Activated naive CD8-positive, alpha-beta T cell treated with anti-CD3 and anti-CD28 coated beads, Interleukin-2, amount 10 ng/mL, durations not matched to agents 7 days and 5 days (primary cell): Measurements from ENCODE around the gene CAPN11. TPM values are rescaled to one million over a fixed set of nuclear protein-coding genes. Genes with fewer than 3 reads are reported as not detected.
A peak's percentile ranks its signal among the peaks of the same experiment; 100 is the strongest.

Experiments used
- ATAC-seq: fragments of 150-1000 bp; cut with Tn5 transposase; one replicate; pipeline ENCODE4 v1.10.0; 2021; ENCODE audit warnings: low read depth, moderate library complexity
- POLR2A ChIA-PET: fragments of 350-600 bp; sonication (Branson Sonifier 250); formaldehyde crosslinking; loops from one replicate; lab custom pipeline; 2021; ENCODE audit warnings: antibody characterized with exemption; lab: Charles Lee
- DNase-seq: peaks from one replicate; pipeline ENCODE4 v3.0.0; 2021
- H3K27ac Mint-ChIP-seq: one replicate; pipeline ENCODE4 v1.8.0; 2022; ENCODE audit warnings: mild to moderate bottlenecking, mixed read lengths
- H3K27me3 Mint-ChIP-seq: one replicate; pipeline ENCODE4 v1.8.0; 2022; ENCODE audit warnings: mild to moderate bottlenecking, moderate library complexity, mixed read lengths
- H3K36me3 Mint-ChIP-seq: one replicate; pipeline ENCODE4 v1.8.0; 2021; ENCODE audit warnings: mild to moderate bottlenecking, mixed read lengths
- H3K4me1 Mint-ChIP-seq: one replicate; pipeline ENCODE4 v1.8.0; 2021; ENCODE audit warnings: mixed read lengths
- H3K4me3 Mint-ChIP-seq: one replicate; pipeline ENCODE4 v1.8.0; 2022; ENCODE audit warnings: mild to moderate bottlenecking, moderate library complexity, mixed read lengths
- H3K9me3 Mint-ChIP-seq: one replicate; pipeline ENCODE4 v1.8.0; 2021; ENCODE audit warnings: mixed read lengths
- total RNA-seq, 2 experiments: library from RNA; stranded (reverse); gene quantifications; one replicate each; pipeline ENCODE4 v1.2.3, GENCODE V29; 2021

CAPN11 gene
- total RNA-seq, 2 experiments from 2014 or later: not detected

DNA sequence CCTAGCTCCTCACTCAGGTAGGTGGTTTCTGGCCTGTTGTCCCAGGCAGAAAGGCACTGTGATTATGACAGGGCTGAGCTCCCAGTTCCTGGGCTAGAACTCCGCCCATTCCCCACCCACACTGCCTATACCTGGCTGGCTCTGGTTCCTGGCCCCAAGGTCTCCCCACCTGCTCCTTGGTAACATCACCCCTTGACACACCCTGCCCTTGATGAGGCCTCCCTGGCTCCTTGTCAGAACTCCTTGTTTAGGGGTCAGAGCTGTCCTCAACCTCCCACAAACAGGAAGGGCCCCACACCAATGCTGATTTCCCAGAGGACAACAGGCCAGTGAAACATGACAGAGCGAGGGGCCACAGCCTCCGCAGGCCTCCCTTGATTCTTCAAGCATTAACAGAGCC, 42.6 kb downstream of the CAPN11 start:
- Mint-ChIP-seq H3K27me3 (peaks cover 27% of the 10 kb centered on the region), H3K27ac (no peak overlapping the region), H3K4me1 (no peaks in the 10 kb centered on the region), H3K4me3 (no peak overlapping the region), H3K9me3 (no peaks in the 10 kb centered on the region), H3K36me3 (no peaks in the 10 kb centered on the region)
- DNase-seq: no peak
- ATAC-seq: no peak
- POLR2A ChIA-PET: no interaction called here

DNA sequence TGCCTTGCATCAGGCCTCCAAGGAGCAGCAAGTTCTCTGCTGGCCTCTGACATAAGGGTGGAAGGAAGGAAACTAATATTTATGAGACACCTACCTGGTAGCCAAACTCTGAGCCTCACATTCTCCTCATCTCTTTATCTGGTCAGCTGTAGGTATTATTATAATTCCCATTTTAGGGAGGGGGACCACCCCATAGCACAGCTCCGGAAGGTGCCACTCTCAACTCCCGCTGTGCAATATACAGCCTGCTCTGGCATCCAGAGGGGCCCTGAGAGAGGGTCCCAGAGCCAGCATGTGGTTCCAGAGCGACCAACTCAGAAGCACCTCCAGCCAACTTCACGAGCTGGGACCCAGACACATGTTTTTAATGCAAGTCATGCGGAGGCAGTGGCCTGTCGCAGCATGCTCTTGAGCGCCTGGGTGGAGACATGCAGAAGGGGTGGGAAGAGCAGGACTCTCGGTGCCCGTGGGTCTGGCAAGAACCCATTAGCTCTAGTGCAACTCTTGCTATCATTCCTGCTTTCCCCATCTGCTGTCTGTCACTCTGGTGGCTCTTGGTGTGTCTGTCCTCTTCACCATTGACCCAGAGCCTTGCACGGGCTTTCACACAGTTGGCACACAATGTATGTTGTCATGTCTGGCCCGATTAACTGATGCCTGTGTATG, 43.2 kb downstream of the CAPN11 start:
- DNase-seq (no peak), ATAC-seq (no peak)
- H3K27me3 Mint-ChIP-seq: peaks cover 31% of the 10 kb centered on the region
- POLR2A ChIA-PET: no interaction called here
- H3K4me1 Mint-ChIP-seq: no peaks in the 10 kb centered on the region
- H3K4me3 Mint-ChIP-seq: no peak overlapping the region
- no peaks in the 10 kb centered on the region for H3K36me3 Mint-ChIP-seq
- no peaks in the 10 kb centered on the region for H3K9me3 Mint-ChIP-seq
- no peak overlapping the region for H3K27ac Mint-ChIP-seq

DNA sequence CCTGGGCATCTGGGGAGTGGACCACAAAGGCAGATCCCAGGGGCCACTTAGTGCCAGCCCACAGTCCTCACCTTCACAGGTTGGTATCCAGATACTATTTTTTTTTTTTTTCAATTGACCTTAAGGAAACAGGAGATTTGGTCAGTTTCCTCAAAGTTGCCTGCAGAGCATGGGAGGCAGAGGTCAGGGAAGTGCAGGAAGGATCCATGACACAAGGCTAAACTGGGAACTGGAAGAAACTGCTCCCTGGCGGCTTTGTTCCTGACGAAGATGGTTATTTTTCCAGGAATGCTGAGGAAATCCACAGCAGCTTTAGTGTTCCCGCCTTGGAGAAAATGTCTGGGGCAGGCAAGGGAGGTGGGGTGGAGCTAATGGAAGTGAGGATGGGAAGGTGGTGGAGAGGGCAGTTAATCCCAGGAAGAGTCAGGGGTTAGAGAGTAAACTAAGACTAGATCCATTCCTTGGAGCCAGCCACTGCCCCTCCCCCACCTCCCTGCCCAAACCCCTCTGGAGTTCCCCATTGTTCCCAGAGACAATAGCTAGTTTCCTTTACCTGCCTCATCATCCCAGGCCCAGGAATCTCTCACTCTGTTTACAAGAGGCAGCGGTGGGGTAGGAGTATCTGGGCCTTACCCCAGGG, 43.8 kb downstream of the CAPN11 start:
- Mint-ChIP-seq H3K27ac (no peak overlapping the region), H3K27me3 (peaks cover 31% of the 10 kb centered on the region), H3K9me3 (no peaks in the 10 kb centered on the region), H3K4me3 (no peak overlapping the region), H3K4me1 (no peaks in the 10 kb centered on the region), H3K36me3 (no peaks in the 10 kb centered on the region)
- POLR2A ChIA-PET: interaction anchor here (0.6 kb wide), 1 partner anchor 489 kb away, joined by 5 read pairs; no protein-coding TSS in a partner anchor
- ATAC-seq: no peak
- no peak for DNase-seq

DNA sequence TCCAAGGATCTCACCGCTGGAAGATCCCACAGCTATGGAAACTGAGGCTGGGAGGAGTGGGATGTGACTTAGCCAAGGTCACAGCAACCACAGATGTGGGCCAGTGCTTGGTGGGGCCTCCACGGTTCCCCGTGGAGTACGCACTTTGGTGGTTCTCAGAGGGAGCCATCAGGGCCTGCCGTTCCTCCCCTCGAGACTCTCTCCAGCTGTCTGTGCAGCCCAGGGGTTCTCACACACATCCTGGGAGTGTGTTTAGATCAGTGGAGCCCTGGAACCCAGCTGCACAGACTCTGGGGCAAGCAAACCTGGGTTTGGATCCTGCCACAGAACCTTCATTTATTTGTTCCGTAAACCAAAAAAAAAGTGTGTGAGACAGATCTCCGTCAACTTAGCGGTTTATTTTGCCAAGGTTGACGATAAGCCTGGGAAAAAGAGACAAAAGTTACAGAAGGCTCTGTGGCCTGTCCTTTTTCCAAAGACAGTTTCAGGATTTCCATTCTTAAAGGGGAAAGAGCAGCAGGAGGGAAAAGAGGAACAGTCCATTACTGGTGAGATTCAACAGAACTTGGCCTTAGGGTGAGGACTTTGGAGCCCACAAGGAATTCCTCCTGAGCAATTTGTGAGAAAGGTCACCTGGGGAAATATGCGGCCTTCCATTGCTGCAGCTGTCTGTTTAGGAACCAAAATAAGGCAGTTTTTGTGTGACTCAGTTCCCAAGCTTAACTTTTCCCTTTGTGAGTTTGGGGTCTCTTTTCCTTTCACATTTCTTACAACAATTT, 44.5 kb downstream of the CAPN11 start:
- no peak overlapping the region for H3K4me3 Mint-ChIP-seq
- POLR2A ChIA-PET: interaction anchor here (0.6 kb wide), 1 partner anchor 490 kb away, joined by 5 read pairs; no protein-coding TSS in a partner anchor
- DNase-seq (no peak), ATAC-seq (no peak)
- H3K4me1 Mint-ChIP-seq: no peaks in the 10 kb centered on the region
- no peaks in the 10 kb centered on the region for H3K36me3 Mint-ChIP-seq
- no peak overlapping the region for H3K27ac Mint-ChIP-seq
- no peaks in the 10 kb centered on the region for H3K9me3 Mint-ChIP-seq
- peaks cover 31% of the 10 kb centered on the region for H3K27me3 Mint-ChIP-seq

DNA sequence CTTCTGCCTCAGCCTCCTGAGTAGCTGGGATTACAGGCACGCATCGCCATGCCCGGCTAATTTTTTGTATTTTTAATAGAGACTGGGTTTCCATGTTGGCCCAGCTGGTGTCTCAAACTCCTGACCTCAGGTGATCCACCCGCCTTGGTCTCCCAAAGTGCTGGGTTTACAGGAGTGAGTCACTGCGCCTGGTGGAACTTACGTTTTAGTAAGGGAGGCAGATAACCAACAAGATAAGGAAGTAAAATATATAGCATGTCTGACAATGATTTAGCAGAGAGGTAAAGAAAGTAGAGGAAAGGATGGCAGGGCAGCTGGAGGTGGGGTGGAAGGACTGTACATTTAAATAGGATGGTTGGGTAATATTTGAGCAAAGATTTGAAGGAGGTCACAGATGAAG, 45.3 kb downstream of the CAPN11 start:
- DNase-seq: no peak
- no peak for ATAC-seq
- no peak overlapping the region for H3K4me3 Mint-ChIP-seq
- H3K27ac Mint-ChIP-seq: no peak overlapping the region
- H3K9me3 Mint-ChIP-seq: no peaks in the 10 kb centered on the region
- H3K36me3 Mint-ChIP-seq: no peaks in the 10 kb centered on the region
- peaks cover 32% of the 10 kb centered on the region for H3K27me3 Mint-ChIP-seq
- H3K4me1 Mint-ChIP-seq: no peaks in the 10 kb centered on the region
- POLR2A ChIA-PET: no interaction called here

DNA sequence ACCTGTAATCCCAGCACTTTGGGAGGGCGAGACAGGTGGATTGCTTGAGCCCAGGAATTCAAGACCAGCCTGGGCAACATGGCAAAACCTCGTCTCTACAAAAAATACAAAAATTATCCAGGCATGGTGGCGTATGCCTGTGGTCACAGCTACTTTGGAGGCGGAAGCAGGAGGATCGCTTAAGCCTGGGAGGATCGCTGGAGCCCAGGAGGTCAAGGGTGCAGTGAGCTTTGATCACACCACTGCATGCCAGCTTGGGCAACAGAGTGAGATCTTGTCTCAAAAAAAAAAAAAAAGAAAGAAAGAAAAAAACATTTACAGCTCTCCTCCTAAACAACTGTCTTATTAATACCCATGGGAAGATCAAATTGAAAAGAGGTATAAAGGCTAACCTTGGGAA, 49.3 kb downstream of the CAPN11 start:
- H3K4me1 Mint-ChIP-seq: no peaks in the 10 kb centered on the region
- H3K36me3 Mint-ChIP-seq: no peaks in the 10 kb centered on the region
- ATAC-seq (no peak), DNase-seq (no peak)
- peaks cover 30% of the 10 kb centered on the region for H3K27me3 Mint-ChIP-seq
- no peak overlapping the region for H3K27ac Mint-ChIP-seq
- no peaks in the 10 kb centered on the region for H3K9me3 Mint-ChIP-seq
- H3K4me3 Mint-ChIP-seq: no peak overlapping the region
- POLR2A ChIA-PET: no interaction called here

DNA sequence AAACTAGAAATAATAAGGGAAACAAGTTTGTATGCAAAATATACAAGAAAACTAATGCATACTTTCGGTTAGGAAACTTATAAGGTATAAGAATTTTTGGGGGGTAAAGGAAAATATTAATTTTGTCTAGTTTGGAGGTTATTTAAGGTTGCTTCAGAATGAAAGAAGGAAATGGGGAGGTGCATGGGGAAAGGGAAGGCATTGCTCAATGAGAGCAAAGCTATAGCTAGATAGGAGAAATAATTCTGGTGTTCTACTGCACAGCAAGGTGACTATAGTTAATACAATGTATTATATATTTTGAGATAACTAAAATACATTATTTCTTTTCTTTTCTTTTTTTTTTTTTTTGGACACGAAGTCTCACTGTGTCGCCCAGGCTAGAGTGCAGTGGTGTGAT, 52.7 kb downstream of the CAPN11 start:
- Mint-ChIP-seq H3K36me3 (no peaks in the 10 kb centered on the region), H3K4me3 (no peak overlapping the region), H3K27me3 (peaks cover 21% of the 10 kb centered on the region), H3K4me1 (no peaks in the 10 kb centered on the region), H3K27ac (no peak overlapping the region), H3K9me3 (no peaks in the 10 kb centered on the region)
- no peak for DNase-seq
- POLR2A ChIA-PET: no interaction called here
- ATAC-seq: no peak

DNA sequence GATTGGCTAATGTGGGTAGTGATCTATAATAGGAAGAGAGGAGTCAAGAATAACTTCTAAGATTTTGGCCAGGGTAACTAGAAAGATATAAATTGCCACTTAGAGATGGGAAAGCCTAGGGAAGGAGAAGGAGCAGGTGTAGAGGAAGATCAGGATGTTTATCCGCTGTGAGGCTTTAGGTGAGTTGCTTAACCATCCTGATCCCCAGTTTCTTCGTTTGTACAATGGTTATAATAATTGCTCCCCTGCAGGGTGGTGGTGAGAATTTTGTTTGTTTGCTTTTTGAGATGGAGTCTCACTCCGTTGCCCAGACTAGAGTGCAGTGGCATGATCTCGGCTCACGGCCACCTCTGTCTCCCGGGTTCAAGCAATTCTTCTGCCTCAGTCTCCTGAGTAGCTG, 55.7 kb downstream of the CAPN11 start:
- H3K27me3 Mint-ChIP-seq: peaks cover 22% of the 10 kb centered on the region
- no peak for ATAC-seq

DNA sequence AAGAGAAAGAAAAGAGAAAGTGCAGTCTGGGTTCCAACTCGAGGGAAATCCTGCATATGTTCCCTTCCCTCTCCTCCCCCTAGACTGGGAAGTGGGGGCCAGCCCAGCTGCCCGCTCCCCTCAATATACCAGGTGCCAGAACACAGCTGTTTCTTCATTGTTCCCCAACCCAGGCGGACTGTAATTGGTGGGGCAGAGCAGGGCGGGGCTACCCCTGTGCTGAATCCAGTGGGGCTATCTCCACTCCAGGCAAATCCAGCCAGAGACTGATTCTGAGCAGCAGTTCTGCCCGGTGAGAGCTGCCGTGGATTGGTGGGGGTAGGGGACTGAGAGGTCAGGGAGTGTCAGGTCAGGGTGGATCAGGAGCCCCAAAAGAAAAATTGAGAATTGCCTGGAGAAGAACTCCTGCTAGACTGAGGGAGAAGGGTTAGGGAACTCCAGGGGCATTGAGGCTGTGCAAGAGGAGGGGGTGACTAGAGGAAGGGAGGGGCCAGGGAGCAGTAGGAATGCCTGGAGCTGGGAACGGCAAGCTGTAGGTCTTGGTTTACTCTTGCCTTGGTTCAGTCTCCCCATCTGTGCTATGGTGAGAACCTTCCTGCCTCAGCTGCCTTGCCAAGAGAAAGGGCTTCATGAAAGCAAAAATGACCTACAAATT, 58.2 kb downstream of the CAPN11 start, which contains the start of gene MYMX:
MYMX (plus strand) TSS at position 250 of the 655 bp plus-strand sequence. CDS start 546 bp downstream, outside the sequence.
- Mint-ChIP-seq H3K36me3 (no peaks in the 10 kb centered on the region), H3K27me3 (peaks cover 18% of the 10 kb centered on the region), H3K4me1 (peaks cover 7% of the 10 kb centered on the region), H3K9me3 (no peaks in the 10 kb centered on the region), H3K4me3 (no peak within 1 kb of the TSS), H3K27ac (no peak within 1 kb of the TSS)
- POLR2A ChIA-PET: interaction anchor here (0.7 kb wide), 2 partner anchors 31 to 272 kb away, joined by 3 to 4 read pairs; no protein-coding TSS in a partner anchor
- no peak for DNase-seq
- no peak for ATAC-seq

More for the DNA sequence above, 55.7 kb downstream of the CAPN11 start:
- Mint-ChIP-seq H3K4me1 (peaks cover 2% of the 10 kb centered on the region), H3K4me3 (no peak overlapping the region), H3K9me3 (no peaks in the 10 kb centered on the region), H3K27ac (no peak overlapping the region), H3K36me3 (no peaks in the 10 kb centered on the region)
- no peak for DNase-seq
- POLR2A ChIA-PET: no interaction called here

DNA sequence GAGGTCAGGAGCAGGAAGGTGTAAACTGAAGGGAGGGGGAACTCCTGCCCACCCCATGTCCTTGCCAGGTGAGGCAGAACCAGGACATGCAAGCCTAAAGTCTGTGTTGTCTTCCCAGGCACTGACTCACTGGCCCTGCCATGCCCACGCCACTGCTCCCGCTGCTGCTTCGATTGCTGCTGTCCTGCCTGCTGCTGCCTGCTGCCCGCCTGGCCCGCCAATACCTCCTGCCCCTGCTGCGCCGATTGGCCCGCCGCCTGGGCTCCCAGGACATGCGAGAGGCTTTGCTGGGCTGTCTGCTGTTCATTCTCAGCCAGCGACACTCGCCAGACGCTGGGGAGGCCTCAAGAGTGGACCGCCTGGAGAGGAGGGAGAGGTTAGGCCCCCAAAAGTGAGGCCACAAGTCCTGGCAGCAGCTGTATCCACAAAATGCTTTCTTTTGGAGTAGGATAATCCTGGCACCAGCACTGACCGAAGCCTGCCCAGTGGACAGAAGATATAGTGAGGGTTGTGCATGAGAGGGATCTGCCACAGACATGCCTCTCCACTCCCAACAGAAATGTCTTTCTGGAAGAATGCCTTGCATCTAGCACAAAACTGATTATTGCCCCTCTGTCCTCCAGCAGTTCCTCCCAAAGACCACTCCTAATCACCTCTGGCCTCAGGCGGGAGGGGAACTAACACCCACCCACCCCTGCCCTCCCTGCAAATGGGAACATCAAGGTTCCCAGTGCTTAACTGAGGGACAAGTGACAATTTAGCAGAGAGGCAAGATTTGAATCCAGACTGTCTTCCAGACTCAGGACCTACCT, 58.9 kb downstream of the CAPN11 start:
- Mint-ChIP-seq H3K4me3 (no peak overlapping the region), H3K27me3 (peaks cover 15% of the 10 kb centered on the region), H3K27ac (no peak overlapping the region), H3K36me3 (no peaks in the 10 kb centered on the region), H3K9me3 (no peaks in the 10 kb centered on the region), H3K4me1 (peaks cover 14% of the 10 kb centered on the region)
- ATAC-seq (no peak), DNase-seq (no peak)
- POLR2A ChIA-PET: no interaction called here

DNA sequence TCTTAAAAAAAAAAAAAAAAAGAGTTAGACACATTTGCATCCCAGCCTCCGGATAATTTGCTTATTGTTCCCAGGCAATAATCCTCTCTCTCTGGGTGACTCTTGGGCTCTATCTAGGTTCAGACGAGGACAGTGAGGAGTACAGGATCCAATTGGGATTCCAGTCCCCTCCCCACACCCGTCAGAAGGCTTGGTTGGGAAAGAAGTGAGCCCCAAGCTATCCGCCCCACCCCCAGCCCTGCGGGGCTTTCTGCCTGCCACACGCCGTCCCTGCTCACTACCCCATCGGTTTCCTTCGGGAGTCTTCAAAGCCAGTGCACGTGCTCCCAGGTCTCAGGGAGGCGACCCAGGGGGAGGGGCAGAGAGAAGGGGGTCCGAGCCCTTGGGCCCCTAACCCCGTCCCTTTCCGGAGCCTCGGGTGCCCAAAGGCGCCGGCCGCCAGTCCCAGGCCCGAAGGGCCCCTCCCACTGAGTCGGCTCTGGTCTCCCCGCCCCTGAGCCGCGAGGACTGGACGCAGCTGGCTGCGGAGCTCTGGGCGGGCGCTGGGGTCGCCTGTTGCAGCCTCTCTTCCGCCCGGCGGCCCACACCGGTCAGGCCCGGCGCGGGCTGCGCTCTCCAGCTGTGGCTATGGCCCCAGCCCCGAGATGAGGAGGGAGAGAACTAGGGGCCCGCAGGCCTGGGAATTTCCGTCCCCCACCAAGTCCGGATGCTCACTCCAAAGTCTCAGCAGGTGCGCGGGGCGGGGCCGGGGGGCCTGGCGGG, 60.6 kb downstream of the CAPN11 start:
- no peaks in the 10 kb centered on the region for H3K9me3 Mint-ChIP-seq
- peaks cover 11% of the 10 kb centered on the region for H3K27me3 Mint-ChIP-seq
- H3K27ac Mint-ChIP-seq: no peak overlapping the region
- ATAC-seq: no peak
- peaks cover 23% of the 10 kb centered on the region for H3K4me1 Mint-ChIP-seq
- peak overlapping the region; percentile 60 for H3K4me3 Mint-ChIP-seq
- DNase-seq: peak; percentile 56
- H3K36me3 Mint-ChIP-seq: no peaks in the 10 kb centered on the region
- POLR2A ChIA-PET: interaction anchor here (1.3 kb wide), 1 partner anchor 27 kb away, joined by 4 read pairs; the partner anchor contains the start of gene HSP90AB1
